Stimulated activated CD4-positive, alpha-beta T cell treated with anti-CD3 and anti-CD28 coated beads, Interleukin-12 subunit alpha, Interleukin-12 subunit beta, amount 100 ng/mL, for 24 hours (primary cell): ENCODE measurements around the gene ARHGAP21.

ENCODE experiments used
- DNase-seq, 2 experiments: peaks; one replicate each; pipeline ENCODE4 v3.0.0-alpha.2; 2020; ENCODE audit warnings: low read depth in 2 of 2

Gene ARHGAP21

DNA sequence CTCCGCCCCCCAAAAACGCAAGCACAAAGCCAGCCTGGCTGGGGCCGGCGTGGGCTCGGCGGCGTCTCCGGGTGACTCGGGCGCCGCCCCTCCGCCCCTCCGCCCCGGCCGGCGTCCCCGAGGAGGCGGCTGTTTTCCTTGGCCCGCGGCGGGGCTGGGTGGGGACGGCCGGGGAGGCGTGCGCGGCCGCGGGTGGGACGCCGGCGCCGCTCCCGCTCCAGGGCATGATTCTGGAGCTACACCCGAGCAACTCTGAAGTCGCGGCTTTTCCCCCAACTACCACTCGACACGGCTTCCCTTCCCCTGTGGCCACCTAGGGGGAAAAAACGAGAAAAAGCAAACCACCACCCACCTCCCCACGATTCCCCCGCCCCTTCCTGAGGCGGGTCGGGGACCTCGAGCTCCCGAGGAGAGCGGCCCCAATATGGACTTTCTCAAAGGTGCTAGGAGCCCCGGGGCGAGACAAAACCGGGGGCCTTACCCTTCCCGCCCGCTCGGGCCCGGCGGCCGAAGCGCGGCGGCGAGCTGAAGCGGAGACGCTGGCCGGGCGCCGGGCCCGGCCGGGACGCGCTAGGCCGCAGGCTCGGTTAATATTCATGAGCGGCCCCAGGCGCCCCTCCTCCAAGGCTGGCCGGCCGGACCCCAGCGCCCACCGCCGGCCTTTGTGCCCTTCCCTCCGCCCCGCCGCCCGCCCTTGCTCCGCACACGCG lies 856 bp downstream of the ARHGAP21 start:
- DNase-seq: peak in 1 of 2 experiments; percentile 33

DNA sequence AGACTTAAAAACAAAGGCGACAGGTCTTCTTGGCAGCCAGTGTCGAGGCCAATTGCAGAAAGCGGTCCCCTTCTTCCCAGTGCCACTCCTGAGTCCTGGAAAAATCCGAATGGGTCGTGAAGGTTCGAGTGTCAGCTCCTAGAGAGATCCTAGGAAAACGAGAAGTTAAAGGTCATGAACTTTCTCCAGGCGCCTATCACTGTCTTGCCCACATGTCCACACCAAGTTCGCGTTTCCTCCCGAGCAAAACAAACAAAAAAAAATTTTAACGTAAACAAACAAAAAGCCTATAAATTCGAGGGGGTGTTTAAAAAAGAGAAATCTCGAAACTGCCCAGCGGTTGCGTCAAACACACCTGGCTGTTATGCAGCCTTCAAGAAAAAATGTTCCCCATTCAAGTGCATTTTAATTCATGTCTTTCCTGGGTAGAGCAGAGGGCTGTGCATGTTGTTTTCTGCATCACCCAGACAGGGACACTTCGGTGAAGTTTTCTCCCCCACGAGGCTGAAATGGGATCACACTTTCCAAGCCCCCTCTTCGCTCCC lies 1.5 kb downstream of the ARHGAP21 start:
- no peak for DNase-seq

DNA sequence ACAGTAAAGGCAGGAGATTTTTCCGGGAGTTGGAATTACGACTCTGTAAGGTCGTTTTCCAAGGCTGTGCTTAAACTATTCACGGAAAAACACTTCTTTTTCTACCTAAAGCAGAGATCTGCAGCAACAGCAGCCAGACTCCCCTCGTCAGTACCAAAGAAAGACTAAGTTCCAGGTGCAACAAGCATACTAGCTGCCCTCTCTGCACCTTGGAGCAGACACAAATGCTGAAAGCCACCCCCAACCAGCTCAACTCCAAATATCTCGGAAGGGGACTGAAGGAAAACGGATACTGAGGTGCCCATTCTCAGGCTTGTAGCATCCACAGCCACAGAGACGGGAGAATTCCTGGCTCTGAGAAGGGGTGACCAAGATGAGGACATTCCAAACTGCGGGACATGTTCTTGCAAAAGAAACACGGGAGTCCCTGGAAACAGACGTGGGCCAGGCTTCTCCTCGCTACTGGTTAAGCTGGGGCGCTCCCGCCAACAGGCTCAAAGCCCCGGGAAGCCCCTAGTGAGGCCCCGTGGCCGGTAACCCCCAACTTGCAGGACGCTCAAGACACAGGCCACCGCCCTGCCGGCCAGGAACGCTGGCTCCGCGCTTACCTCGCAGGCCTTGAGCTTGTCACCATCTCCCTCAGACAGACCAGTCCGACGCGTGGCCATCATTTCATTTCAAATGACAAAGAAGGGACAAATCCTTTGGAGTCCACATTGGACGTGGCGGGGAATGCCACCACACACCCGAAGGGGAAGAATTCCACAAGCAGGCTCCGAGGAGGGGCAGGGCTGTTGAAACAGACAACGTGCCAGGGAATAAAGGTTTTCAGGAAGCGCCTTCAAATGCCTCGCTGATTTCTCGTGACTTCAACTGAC lies 2.2 kb downstream of the ARHGAP21 start:
- DNase-seq: no peak

DNA sequence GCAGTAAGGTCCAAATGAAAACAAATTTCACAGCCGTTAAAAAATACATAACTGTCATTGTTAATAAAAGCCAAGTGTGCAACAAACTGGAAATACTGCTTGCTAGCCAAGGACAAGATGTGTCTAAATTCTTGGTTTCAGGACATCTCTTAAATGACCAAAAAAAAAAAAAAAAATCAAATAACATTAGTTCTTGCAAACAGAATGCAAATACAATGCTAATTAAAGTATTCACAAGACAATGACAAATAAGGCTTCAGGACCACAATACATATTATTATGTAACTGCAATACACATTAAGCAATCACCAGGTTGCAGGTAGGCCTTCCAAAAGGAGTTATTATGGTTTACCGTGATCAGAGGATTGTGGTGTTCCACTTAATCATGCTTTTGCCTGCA lies 3.6 kb downstream of the ARHGAP21 start:
- DNase-seq: no peak

DNA sequence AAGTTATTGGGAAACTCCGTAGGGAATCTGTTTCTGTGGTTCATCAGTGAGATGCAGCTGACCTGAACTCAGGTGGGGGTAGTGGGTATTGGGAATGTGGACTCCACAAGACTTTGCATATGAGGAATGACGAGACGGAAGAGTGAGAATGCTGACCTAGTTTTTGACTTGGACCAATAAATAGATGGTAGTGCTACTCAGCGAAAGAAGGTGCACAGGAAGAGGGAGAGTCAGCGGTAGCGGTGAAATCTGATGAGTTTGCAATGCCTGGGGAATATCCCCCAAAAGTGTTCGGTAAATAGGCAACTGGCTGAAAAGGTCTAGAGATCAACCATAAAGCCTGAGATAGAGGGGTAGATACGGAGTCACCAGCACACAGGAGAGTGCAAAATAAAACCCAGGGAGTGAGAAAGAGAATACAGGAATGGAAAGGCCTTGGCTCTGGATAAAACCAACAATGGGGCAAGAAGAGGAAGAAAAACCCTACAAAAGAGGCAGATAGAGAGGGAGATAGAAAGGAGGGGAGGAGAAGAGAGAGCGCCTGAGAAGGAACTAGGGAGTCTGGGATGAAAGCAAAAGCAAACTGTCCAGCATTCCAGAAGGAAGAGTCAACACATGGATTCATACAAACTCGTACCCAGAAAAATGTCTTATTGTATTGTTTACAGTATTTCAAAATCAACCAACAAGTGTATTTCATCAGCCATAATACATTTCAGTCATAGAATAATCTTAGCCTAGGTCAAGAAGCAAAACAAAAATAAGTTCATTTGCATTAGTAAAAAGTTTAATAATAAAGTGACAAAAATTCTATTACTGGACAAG lies 5.4 kb downstream of the ARHGAP21 start:
- no peak for DNase-seq

DNA sequence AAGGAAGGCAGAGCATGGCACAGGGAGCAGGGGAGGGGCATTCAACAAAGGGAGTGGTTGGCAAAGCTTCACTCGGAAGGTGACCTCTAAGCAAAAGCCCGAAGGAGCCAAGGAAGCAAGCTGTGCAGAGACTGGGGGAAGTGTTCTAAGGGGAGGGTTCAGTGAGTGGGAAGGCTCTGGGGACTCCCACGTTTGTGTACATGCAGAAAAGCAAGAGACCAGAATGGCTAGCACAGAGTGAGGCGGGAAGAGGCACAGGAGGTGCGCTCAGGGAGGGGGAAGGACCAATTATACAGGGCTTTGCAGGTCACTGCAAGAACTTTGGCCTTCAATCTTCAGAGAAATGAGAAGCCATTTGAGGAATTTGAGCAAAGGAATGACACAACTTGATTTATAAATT lies 7.4 kb downstream of the ARHGAP21 start:
- DNase-seq: no peak

DNA sequence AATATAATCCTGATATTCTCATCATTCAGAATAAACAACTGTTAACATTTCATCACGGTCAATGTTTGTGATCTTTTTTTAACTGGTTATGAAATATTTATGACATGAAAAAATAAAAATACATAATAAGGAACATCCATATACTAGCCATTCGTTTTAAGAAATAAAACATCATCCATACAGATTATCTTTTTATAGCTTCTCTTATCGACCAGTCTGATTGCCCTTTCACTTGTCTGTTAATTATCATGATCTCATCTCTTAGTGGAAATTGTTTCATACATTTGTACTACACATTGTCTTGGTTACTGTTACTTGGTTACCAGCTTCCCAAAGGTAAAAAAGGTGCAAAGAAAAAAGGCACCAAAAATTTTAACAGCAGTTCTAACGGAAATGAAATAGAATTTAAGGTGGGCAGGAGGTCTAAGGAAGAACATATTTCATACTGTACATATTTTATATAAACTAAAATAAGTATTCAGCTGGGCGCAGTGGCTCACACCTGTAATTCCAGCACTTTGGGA lies 8.4 kb downstream of the ARHGAP21 start:
- no peak for DNase-seq

DNA sequence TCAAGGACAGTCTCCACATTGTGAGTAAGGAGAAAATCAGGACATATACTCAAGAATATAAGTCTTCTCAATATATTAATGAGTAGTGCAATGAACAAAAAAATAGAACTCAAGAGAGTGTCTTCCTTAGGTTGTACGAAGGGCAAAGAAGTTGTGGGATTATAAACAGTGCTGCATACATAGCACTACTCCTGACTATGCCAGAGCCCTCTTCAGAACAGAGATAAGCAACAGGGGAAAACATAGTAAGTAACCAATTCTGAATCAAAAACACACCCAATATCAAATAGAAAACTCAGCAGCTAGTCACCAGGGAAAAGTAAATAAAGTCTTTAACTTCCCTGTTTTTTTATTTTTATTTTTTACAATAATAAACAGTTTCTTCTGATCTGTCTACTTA lies 10.6 kb downstream of the ARHGAP21 start:
- no peak for DNase-seq

DNA sequence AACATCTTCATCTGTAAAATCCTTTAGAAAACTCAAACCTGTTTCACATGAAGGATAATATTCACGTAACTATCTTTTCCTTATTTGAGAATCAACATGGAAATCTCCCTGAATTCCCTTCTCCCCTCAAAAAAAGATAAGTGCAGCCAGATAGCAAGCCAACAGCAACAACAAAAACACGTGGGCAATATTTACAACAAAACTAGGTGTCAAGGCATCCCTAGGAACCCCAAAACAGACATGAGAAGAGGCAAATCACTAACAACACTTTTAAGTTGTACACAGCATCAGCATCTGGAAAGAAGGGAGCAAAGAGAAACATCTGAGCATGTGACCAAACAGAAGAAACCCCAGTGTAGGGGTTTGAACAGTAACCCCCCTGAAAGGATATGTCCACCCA lies 12.2 kb downstream of the ARHGAP21 start:
- no peak for DNase-seq

DNA sequence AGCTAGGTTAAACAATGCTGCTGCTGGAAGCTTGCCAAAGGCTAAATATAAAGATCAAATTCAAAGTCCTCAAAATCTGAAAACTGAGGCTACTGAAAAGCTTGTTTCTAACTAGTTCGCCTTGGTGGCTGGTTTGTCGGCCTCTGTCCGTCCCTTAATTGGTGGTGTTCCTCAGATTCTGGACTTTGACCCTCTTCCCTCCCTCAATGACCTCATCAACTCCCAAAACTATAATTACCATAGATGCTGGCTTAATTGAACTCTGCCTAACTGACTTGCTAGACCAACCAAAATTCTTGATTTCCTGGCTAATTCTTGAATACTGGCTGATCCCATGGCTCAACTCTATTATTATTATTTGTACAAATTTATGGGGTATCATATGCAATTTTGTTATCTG lies 15.6 kb downstream of the ARHGAP21 start:
- no peak for DNase-seq

DNA sequence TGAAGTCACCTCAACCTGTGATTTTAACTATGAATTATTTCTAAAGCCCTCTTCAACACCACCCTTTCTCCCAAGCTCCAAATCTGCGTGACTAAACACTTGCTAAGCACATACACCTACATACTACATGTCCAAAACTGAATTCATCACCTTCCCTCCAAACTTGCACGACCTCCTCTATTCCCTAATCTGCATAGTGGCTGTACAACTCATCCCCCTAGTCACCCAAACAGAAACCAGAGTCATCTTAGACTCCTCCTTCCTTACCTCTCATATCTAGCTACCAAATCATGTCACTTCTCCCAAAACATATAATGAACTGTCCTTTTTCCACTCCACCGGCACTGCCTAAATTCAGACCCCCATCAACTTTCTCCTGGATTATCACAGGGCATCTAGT lies 16.2 kb downstream of the ARHGAP21 start:
- no peak for DNase-seq

DNA sequence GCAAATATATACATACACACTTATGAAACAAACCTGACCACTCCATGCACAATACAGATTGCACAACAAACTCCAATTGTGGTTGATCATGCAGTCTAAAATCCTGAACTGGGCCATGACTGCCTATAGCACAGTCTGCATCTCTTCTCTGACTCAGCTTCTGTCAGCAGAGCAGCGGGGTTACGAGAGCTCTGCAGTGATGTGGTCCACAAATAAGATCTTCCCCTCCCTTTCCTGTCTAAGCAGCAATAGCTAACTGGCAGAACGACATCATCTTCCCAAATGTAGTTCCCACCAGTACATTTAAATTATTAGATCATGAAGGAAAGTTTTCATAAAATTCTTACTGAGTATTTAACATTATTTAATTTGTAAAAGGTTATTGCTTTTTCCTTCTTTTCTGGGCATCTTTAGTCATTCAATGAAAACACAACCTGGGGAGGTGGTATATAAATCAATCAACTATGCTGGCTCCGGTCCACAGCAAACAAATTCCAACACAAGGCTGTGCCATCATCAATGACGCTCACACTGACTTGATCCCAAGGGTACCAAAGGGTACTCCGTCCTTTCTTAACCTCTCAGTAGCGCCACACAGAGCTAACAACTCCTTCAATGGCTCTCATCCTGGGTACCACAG lies 17.1 kb downstream of the ARHGAP21 start:
- no peak for DNase-seq

DNA sequence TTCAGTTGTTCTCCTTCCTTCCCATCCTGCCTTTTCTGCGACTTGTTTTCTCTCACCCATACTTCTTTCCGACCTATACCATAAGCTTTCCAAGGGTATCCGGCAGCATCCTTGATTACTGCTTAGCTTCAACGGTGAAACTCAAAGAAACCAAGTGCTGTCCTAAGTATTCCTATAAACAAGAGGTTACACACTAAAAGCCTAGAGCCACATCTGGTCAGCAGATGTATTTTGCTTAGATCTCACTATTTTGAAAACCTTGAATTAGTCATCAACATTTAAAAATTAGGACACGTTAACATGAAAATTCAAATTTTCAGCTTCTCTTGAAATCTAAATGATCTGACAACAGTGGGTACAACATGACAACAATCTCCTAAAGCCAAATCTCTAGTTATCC lies 20.0 kb downstream of the ARHGAP21 start:
- no peak for DNase-seq

DNA sequence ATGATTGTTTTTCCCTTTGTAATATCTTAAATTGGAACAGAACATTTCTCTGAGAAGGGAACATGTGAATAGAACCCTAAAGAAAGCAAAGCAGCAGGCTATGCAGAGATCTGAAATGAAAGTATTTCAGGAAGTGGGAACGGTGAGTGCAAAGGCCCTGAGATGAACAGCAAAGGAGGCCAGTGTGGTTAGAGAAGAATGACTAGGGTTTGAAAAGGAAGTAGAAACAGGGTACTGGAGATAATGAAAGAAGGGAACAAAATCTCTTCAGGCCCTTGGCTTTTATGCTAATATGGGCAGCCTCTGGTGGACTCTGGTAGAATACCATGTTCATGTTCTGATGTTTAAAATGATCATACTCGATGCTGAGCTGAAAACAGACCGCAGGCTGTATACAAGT lies 22.2 kb downstream of the ARHGAP21 start:
- no peak for DNase-seq

DNA sequence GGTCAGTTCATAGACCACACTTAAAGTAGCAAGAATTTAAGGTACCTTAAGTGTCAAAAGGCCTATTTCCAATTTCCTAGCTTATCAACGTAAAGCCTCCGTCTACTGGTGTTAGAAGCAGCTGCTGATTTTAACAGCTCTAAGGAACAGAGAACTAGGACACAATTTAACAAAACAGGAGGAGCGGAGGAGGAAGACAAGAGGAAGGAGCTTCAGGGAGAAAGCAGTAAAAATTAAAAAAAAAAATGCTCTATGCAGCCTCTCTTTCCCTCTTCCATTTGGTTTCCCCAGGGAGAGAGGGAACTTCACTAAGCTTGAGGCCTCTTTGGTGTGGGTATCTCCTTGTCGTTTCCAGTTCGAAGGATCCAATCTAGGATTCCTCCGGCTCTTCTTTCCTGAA lies 22.7 kb downstream of the ARHGAP21 start:
- no peak for DNase-seq

DNA sequence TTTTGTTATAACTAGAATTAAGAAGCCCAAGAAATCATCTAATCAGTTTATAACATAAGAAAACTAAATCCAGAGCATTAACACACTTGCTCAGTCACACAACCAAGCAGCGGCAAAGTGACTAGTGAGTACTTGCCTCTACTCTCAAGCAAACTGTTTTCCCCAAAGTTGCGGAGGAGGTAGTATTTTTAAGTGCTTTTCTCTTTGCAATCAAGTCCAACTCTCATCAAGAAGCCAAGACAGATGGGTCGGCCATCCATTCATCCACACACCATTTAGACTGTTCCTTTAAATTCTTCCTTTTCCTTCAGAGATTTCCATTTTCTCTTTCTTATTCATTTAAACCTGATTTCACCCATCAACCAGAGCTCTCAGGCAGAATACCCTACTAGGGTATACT lies 25.4 kb downstream of the ARHGAP21 start:
- no peak for DNase-seq

DNA sequence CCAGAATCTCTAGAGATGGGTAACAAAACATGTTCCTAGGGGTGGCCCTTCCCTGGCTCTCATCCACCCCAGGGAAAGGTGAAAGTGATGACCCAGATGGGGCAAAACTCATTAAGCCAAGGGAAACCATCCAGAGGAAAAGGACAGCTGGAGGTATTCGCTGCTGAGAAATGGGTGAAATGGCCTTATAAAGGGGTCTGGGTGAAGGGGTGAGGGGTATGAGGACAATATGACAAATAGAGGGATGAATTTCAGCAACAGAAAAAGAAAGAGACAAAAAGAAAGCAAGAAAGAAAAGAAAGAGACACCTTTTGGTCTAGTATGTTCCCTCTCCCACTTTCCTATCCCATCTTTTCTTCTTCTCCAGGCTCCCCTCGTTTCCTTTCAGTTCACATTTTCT lies 26.6 kb downstream of the ARHGAP21 start:
- DNase-seq: no peak

DNA sequence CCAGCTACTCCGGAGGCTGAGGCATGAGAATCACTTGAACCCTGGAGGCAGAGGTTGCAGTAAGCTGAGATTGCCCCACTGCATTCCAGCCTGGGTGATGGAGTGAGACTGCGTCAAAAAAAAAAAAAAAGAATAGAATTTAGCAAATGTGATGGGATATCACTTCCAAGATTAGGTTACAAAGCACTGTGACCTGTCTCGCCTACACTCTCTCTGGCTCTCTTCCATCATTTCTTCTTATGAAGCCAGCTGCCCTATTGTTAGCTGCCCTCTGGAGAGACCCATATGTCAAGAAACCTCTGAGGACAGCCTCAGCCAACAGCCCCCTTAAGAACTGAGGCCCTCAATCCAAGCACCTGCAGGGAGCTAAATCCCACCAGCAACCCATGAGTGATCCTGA lies 28.2 kb downstream of the ARHGAP21 start:
- DNase-seq: no peak

DNA sequence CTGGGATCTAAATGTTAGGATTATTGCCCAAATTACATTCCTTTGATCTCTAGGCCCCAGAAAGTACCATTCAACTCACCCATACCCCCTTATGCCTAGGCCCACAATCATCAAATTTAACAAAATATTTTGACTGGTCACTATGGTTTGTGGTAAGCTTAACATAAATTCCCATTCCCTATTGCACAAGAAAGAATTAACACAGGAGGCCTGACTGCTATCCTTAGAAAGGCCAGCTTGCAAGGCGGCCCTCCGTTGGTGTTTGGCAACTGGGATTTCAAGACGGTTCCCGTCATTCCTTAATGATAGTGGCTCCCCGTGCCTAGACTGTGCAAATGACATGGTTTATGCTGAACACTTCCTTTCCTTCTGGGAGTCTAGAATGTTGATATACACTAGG lies 29.6 kb downstream of the ARHGAP21 start:
- DNase-seq: no peak

DNA sequence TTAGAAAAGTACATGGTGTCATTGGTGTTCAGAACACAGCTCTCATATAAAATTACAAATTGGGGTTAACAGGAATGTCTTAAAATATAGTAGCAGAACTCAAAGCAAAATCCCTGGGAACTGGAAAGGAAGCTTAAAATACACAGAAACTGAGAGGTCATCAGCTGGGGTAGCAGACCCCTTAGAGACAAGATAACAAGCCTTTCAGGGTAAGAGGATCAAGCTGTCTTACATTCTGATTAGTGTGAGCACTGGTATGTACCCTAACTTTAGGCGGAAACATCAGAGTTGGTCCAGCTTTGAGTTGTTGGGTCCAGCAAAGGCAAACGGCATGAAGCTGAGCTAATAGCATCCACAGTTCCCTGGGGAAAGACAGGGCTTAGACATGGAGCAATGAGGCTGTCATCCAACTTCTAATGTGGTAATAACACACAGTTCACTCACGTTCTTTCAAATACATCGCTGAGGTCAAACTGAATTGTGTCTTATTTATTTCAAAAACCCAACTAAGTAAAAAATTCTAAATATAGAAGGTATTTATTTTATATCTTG lies 32.6 kb downstream of the ARHGAP21 start:
- DNase-seq: no peak

DNA sequence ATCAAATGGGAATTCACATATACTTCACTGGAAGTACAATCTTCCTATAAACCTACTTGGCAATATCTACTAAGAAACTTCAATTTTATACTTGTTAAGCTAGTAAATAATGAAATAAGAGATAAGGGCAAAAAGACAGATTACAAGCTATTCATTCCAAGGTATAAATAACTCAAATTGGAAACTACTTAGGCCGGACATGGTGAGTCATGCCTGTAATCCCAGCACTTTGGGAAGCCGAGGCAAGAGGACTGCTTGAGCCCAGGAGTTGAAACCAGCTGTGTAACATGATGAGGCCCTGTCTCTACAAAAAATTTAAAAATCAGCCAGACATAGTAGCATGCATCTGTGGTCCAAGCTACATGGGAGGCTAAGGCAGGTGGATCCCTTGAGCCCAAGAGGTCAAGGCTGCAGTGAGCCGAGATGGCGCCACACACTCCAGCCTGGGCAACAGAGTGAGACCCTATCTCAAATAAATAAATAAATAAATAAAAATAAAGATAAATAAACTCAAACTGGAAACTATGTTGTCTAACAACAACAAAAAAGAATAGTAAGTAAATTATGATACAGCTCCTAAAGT lies 37.6 kb downstream of the ARHGAP21 start:
- DNase-seq: no peak
